Measurements from ENCODE around the gene GLIPR2.

DNA sequence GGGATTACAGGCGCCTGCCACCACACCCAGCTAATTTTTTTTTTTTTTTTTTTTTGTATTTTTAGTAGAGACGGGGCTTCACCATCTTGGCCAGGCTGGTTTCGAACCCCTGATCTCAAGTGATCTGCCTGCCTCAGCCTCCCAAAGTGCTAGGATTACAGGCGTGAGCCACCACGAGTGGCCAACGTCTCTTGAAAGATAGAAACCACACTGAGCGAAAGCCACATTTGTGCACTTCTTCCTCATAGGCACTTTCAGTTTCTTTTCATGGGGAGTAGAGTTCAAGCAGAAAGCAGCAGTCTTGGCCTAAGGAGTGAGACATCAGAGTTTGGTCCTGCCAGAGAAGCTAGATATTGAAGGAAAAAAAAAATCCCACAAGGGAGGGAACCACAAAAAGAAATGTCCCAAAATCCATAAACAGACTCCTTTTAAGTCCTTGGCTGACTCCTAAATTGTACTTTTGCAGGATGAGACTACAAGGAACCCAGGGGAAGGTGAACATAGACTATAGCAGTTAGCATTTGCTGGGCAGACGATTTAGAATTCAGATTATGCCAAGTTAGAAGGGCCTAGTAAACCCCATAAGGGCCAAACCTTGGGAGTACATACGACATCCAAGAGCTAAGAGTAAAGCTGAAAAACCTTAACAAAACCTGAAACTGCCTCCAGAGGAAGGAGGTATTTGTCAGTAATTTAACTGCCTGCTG lies 43.9 kb upstream of the GLIPR2 start:
- TF ChIP-seq POLR2AphosphoS5 (IDR thresholded peaks at IDR 0.05; ENCODE audit: low read depth, low read length) (no peak), NRF1 (IDR thresholded peaks at IDR 0.05; ENCODE audit: low read depth, low read length) (no peak), RAD21 (IDR thresholded peaks at IDR 0.05; ENCODE audit: low read length) (no peak), CHD2 (IDR thresholded peaks at IDR 0.05; ENCODE audit: low read length, partially characterized antibody) (no peak), TAF1 (IDR thresholded peaks at IDR 0.05; ENCODE audit: borderline replicate concordance, low read depth, low read length) (no peak), MXI1 (IDR thresholded peaks at IDR 0.05; ENCODE audit: low read depth, low read length) (no peak), YY1 (IDR thresholded peaks at IDR 0.05; ENCODE audit: low read depth) (no peak), SIN3A (IDR thresholded peaks at IDR 0.05; ENCODE audit: borderline replicate concordance, low read depth, low read length) (no peak), SMC3 (IDR thresholded peaks at IDR 0.05; ENCODE audit: low read depth, low read length) (no peak), EP300 (IDR thresholded peaks at IDR 0.05; ENCODE audit: borderline replicate concordance in 1 of 2, low read depth in 1 of 2, low read length in 1 of 2) (no peak), JUND (IDR thresholded peaks at IDR 0.05) (no peak)
- TF ChIP-seq, protein P1, sequence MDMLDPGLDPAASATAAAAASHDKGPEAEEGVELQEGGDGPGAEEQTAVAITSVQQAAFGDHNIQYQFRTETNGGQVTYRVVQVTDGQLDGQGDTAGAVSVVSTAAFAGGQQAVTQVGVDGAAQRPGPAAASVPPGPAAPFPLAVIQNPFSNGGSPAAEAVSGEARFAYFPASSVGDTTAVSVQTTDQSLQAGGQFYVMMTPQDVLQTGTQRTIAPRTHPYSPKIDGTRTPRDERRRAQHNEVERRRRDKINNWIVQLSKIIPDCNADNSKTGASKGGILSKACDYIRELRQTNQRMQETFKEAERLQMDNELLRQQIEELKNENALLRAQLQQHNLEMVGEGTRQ (IDR thresholded peaks at IDR 0.05; ENCODE audit: borderline replicate concordance, low read depth, low read length) = no peak
- TF ChIP-seq, protein P2, sequence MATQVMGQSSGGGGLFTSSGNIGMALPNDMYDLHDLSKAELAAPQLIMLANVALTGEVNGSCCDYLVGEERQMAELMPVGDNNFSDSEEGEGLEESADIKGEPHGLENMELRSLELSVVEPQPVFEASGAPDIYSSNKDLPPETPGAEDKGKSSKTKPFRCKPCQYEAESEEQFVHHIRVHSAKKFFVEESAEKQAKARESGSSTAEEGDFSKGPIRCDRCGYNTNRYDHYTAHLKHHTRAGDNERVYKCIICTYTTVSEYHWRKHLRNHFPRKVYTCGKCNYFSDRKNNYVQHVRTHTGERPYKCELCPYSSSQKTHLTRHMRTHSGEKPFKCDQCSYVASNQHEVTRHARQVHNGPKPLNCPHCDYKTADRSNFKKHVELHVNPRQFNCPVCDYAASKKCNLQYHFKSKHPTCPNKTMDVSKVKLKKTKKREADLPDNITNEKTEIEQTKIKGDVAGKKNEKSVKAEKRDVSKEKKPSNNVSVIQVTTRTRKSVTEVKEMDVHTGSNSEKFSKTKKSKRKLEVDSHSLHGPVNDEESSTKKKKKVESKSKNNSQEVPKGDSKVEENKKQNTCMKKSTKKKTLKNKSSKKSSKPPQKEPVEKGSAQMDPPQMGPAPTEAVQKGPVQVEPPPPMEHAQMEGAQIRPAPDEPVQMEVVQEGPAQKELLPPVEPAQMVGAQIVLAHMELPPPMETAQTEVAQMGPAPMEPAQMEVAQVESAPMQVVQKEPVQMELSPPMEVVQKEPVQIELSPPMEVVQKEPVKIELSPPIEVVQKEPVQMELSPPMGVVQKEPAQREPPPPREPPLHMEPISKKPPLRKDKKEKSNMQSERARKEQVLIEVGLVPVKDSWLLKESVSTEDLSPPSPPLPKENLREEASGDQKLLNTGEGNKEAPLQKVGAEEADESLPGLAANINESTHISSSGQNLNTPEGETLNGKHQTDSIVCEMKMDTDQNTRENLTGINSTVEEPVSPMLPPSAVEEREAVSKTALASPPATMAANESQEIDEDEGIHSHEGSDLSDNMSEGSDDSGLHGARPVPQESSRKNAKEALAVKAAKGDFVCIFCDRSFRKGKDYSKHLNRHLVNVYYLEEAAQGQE (IDR thresholded peaks at IDR 0.05; ENCODE audit: low read depth, low read length) = no peak
- TF ChIP-seq, protein P3, sequence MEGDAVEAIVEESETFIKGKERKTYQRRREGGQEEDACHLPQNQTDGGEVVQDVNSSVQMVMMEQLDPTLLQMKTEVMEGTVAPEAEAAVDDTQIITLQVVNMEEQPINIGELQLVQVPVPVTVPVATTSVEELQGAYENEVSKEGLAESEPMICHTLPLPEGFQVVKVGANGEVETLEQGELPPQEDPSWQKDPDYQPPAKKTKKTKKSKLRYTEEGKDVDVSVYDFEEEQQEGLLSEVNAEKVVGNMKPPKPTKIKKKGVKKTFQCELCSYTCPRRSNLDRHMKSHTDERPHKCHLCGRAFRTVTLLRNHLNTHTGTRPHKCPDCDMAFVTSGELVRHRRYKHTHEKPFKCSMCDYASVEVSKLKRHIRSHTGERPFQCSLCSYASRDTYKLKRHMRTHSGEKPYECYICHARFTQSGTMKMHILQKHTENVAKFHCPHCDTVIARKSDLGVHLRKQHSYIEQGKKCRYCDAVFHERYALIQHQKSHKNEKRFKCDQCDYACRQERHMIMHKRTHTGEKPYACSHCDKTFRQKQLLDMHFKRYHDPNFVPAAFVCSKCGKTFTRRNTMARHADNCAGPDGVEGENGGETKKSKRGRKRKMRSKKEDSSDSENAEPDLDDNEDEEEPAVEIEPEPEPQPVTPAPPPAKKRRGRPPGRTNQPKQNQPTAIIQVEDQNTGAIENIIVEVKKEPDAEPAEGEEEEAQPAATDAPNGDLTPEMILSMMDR (IDR thresholded peaks at IDR 0.05) = no peak

Measured in SK-N-SH (cell line).